OCI-LY1 (cell line): ENCODE data around the gene RPS6KA2.

Experiments used
- H2AFZ ChIP-seq: fragments of 200-600 bp; sonication (generic), shearing (Covaris generic); 2 replicates; pipeline ENCODE4 v1.6.0; 2014; ENCODE audit warnings: antibody characterized with exemption, mild to moderate bottlenecking, low read length
- H3F3A ChIP-seq: fragments of 200-600 bp; sonication (generic), shearing (Covaris generic); 2 replicates; pipeline ENCODE4 v1.6.0; 2014; ENCODE audit warnings: mild to moderate bottlenecking, antibody characterized with exemption, low read length, moderate library complexity; ENCODE audit not compliant: insufficient read depth
- H3K27ac ChIP-seq: fragments of 200-600 bp; sonication (generic); 2 replicates; pipeline ENCODE4 v1.5.1; 2014; ENCODE audit warnings: low read length, mixed run types, mild to moderate bottlenecking, low read depth; ENCODE audit not compliant: poor library complexity, severe bottlenecking
- H3K27me3 ChIP-seq: fragments of 200-600 bp; sonication (generic); 2 replicates; pipeline ENCODE4 v1.6.0; 2014; ENCODE audit warnings: antibody characterized with exemption, mild to moderate bottlenecking, low read length, moderate library complexity; ENCODE audit not compliant: insufficient read depth
- H3K36me3 ChIP-seq: fragments of 200-600 bp; sonication (generic); 2 replicates; pipeline ENCODE4 v1.6.1; 2014; ENCODE audit warnings: mild to moderate bottlenecking, antibody characterized with exemption, low read length, moderate library complexity, mixed read lengths; ENCODE audit not compliant: insufficient read depth
- H3K4me1 ChIP-seq: fragments of 200-600 bp; sonication (generic); 2 replicates; pipeline ENCODE4 v1.5.1; 2014; ENCODE audit warnings: mild to moderate bottlenecking, low read length, moderate library complexity; ENCODE audit not compliant: insufficient read depth, severe bottlenecking
- H3K4me2 ChIP-seq: fragments of 200-600 bp; sonication (generic), shearing (Covaris generic); 2 replicates; pipeline ENCODE4 v1.6.1; 2014; ENCODE audit warnings: low read length
- H3K4me3 ChIP-seq: fragments of 200-600 bp; sonication (generic); 2 replicates; pipeline ENCODE4 v1.5.1; 2014; ENCODE audit warnings: low read length, low read depth, mild to moderate bottlenecking, mixed read lengths; ENCODE audit not compliant: poor library complexity, severe bottlenecking
- H3K79me2 ChIP-seq: fragments of 200-600 bp; shearing (Covaris generic); 2 replicates; pipeline ENCODE4 v1.6.1; 2016; ENCODE audit warnings: mixed run types, low read length, mixed read lengths; ENCODE audit not compliant: insufficient read depth
- H3K9ac ChIP-seq: fragments of 200-600 bp; sonication (generic), shearing (Covaris generic); 2 replicates; pipeline ENCODE4 v1.6.1; 2014; ENCODE audit warnings: mild to moderate bottlenecking, low read length, mixed read lengths
- H3K9me2 ChIP-seq: fragments of 200-600 bp; sonication (generic), shearing (Covaris generic); 2 replicates; pipeline ENCODE4 v1.6.1; 2014; ENCODE audit warnings: low read depth, mild to moderate bottlenecking, low read length, mixed read lengths
- H3K9me3 ChIP-seq: fragments of 200-600 bp; shearing (Covaris generic); 2 replicates; pipeline ENCODE4 v1.6.1; 2014; ENCODE audit warnings: low read length, mixed read lengths
- H4K20me1 ChIP-seq: fragments of 200-600 bp; sonication (generic), shearing (Covaris generic); 2 replicates; pipeline ENCODE4 v1.6.0; 2016; ENCODE audit warnings: mild to moderate bottlenecking, low read length; ENCODE audit not compliant: insufficient read depth
- CTCF ChIP-seq: fragments of 200-600 bp; sonication (generic), shearing (Covaris generic); IDR thresholded peaks from 2 replicates; pipeline ENCODE4 v1.5.1; 2017; ENCODE audit warnings: mild to moderate bottlenecking, antibody characterized with exemption, low read length, moderate library complexity, mixed read lengths
- EZH2 ChIP-seq: fragments of 200-600 bp; sonication (generic), shearing (Covaris generic); IDR thresholded peaks from 2 replicates; pipeline ENCODE4 v1.8.0; 2017; ENCODE audit warnings: borderline replicate concordance, mixed run types, mild to moderate bottlenecking, antibody characterized with exemption, low read length, moderate library complexity, mixed read lengths

The RPS6KA2 gene

GRCh38 chr6:166596776-166597507, 30.1 kb downstream of the RPS6KA2 start:
- no peaks in the 10 kb centered on the region for H4K20me1 ChIP-seq
- no peak overlapping the region for H2AFZ ChIP-seq
- H3K9me2 ChIP-seq, result no peaks in the 10 kb centered on the region
- H3K9me3 ChIP-seq, result no peaks in the 10 kb centered on the region
- no peaks in the 10 kb centered on the region for H3K4me1 ChIP-seq
- peaks cover 1% of the 10 kb centered on the region; the same call in 1 of the 2 replicates for H3K27me3 ChIP-seq
- H3K9ac ChIP-seq, result no peak overlapping the region
- H3K36me3 ChIP-seq, result no peaks in the 10 kb centered on the region
- no peaks in the 10 kb centered on the region for H3K79me2 ChIP-seq
- H3K4me2 ChIP-seq, result no peak overlapping the region
- no peaks in the 10 kb centered on the region for H3F3A ChIP-seq
- TF ChIP-seq CTCF (no peak), EZH2 (no peak)
- no peak overlapping the region for H3K4me3 ChIP-seq
- H3K27ac ChIP-seq, result no peak overlapping the region

- Histone ChIP-seq H3K4me1 (no peaks in the 10 kb centered on the region), H2AFZ (no peak overlapping the region), H3K36me3 (no peaks in the 10 kb centered on the region), H3K9me2 (no peaks in the 10 kb centered on the region), H3K9ac (no peak overlapping the region), H3K27me3 (no peaks in the 10 kb centered on the region; the same call in 1 of the 2 replicates), H3K27ac (no peak overlapping the region), H3K4me3 (no peak overlapping the region), H3K4me2 (no peak overlapping the region), H3K9me3 (no peaks in the 10 kb centered on the region), H3K79me2 (no peaks in the 10 kb centered on the region), H4K20me1 (no peaks in the 10 kb centered on the region), H3F3A (no peaks in the 10 kb centered on the region)
- TF ChIP-seq EZH2 (no peak), CTCF (no peak)
These were observed 31.1 kb downstream of the RPS6KA2 start for GRCh38 chr6:166595949-166596348.

- Histone ChIP-seq H3K4me1 (no peaks in the 10 kb centered on the region), H3K9ac (no peak overlapping the region), H4K20me1 (no peaks in the 10 kb centered on the region), H3K4me2 (no peak overlapping the region), H3K36me3 (no peaks in the 10 kb centered on the region), H3K4me3 (no peak overlapping the region), H3K79me2 (no peaks in the 10 kb centered on the region), H3K9me3 (no peaks in the 10 kb centered on the region), H3K27ac (no peak overlapping the region), H3K27me3 (no peaks in the 10 kb centered on the region; the same call in 1 of the 2 replicates), H3F3A (no peaks in the 10 kb centered on the region), H2AFZ (no peak overlapping the region), H3K9me2 (no peaks in the 10 kb centered on the region)
- TF ChIP-seq EZH2 (no peak), CTCF (no peak)
These were observed 31.8 kb downstream of the RPS6KA2 start for GRCh38 chr6:166595061-166595780.
